GM12874 (cell line): Measurements from ENCODE around the gene BCAT1.

Experiments
- CTCF ChIP-seq: IDR thresholded peaks from 2 replicates; pipeline ENCODE4 v1.5.1; 2011; ENCODE audit warnings: low read depth, mild to moderate bottlenecking, control low read depth, low read length, moderate library complexity; ENCODE audit not compliant: insufficient read depth

The BCAT1 gene

GRCh38 chr12:24773996-24774395, 174.9 kb downstream of the BCAT1 start:
- no peak for TF ChIP-seq CTCF

GRCh38 chr12:24772813-24773212, 176.1 kb downstream of the BCAT1 start:
- no peak for TF ChIP-seq CTCF

- TF ChIP-seq CTCF, result no peak
Measured at GRCh38 chr12:24770821-24771220, 178.1 kb downstream of the BCAT1 start.

- no peak for TF ChIP-seq CTCF
Measured at GRCh38 chr12:24770334-24770733, 178.6 kb downstream of the BCAT1 start.

- TF ChIP-seq CTCF, result no peak
Measured at GRCh38 chr12:24769682-24770081, 179.2 kb downstream of the BCAT1 start.

- no peak for TF ChIP-seq CTCF
Measured at GRCh38 chr12:24768415-24768814, 180.5 kb downstream of the BCAT1 start.

- no peak for TF ChIP-seq CTCF
Measured at GRCh38 chr12:24767016-24767415, 181.9 kb downstream of the BCAT1 start.

GRCh38 chr12:24764712-24765111, 184.2 kb downstream of the BCAT1 start:
- no peak for TF ChIP-seq CTCF
